Measurements from ENCODE around the gene TMEFF1. TPM values are rescaled to one million over a fixed set of nuclear protein-coding genes. Genes with fewer than 3 reads are reported as not detected.

TMEFF1 gene
- total RNA-seq, 4 donors from 2014 or later, result 8.4 TPM; not detected in 3

DNA sequence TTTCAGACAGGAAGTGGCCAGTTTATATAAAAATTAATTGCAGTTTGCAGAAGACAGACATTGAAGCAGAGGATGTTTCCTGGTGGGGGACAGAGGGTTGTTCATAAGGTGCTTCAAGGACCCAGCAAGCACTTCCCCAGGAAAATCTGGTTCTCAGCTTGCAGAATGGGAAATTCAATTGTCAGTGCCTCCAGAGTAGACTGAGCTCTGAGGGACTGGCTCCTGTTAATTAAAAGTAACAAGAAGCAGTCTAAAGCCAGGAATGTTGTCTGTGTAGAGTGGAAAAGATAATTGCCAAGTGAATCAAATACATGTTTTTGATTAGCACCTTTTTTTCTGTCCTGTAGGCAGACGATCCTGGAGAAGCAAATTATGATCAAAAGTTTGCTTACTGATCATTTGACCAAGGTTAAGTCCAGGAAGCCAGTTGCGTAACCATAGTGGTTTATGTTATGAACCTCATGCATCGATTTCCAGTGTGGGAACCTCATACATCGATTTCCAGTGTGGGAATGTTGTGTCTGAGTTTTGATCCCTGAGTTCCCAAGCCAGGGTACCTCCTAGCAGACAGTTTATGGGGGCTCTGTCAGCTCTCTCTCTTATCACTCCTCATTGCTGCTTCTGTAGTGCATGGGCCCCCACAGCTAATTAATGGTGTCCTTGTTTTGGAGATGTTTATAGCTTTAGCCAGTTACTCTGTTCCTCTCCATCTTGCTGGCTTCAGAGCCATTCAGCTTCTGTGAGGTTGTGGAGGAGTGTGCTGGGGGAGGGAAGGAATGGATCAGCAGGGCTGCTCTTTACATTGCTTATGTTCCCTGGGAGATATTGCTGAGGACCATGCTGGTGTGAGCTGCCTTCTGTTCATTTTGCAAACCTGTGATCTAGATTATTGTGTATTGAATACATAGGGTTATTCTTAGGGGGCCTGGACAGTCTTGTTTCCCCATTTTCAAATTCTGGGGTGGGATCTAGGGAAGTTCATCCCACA, 28.9 kb upstream of the TMEFF1 start:
- no peaks in the 10 kb centered on the region for H3K4me1 ChIP-seq
- no peak overlapping the region for H3K27ac ChIP-seq
- H3K9me3 ChIP-seq, result no peaks in the 10 kb centered on the region
- no peak for DNase-seq
- intact Hi-C loops (cut with DNase I; ENCODE audit: low total_unique reads), result no loop called here
- no peaks in the 10 kb centered on the region for H3K27me3 ChIP-seq
- no peaks in the 10 kb centered on the region for H3K36me3 ChIP-seq
- no peak overlapping the region for H3K4me3 ChIP-seq
- TF ChIP-seq, protein P1, sequence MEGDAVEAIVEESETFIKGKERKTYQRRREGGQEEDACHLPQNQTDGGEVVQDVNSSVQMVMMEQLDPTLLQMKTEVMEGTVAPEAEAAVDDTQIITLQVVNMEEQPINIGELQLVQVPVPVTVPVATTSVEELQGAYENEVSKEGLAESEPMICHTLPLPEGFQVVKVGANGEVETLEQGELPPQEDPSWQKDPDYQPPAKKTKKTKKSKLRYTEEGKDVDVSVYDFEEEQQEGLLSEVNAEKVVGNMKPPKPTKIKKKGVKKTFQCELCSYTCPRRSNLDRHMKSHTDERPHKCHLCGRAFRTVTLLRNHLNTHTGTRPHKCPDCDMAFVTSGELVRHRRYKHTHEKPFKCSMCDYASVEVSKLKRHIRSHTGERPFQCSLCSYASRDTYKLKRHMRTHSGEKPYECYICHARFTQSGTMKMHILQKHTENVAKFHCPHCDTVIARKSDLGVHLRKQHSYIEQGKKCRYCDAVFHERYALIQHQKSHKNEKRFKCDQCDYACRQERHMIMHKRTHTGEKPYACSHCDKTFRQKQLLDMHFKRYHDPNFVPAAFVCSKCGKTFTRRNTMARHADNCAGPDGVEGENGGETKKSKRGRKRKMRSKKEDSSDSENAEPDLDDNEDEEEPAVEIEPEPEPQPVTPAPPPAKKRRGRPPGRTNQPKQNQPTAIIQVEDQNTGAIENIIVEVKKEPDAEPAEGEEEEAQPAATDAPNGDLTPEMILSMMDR (IDR thresholded peaks at IDR 0.05), result no peak
- no peak for TF ChIP-seq POLR2A (IDR thresholded peaks at IDR 0.05)

DNA sequence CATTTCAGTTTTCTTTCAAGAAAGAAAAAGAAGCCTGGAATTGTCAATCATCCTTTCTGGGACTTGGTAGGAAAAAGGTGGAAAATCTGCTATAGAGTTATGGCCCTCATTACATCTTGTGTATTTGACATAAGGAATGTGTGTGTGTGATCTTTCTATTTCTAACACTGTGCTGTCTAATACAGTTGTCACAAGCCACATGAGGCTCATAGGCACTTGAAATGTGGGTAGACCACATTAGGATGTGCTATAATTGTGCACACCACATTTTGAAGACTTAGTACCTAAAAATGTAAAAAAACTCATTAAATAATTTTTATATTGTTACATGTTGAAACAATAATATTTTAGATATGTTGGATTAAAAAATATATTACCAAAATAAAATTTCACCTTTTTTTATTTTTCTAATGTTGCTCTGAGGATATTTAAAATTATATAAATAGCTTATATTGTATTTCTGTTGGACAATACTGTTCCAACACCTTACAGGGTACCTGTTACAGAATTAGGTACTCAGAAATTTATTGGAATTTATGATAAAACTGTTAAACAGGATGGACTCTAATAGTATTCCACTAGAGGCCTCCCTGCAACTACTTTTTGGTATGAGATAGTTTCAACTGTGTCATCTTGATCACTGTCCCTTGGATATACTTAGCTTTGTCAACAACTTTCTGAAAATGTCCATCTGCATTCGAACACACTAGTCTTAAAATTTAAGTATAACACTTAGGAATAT, 27.6 kb upstream of the TMEFF1 start:
- TF ChIP-seq, protein P1 (IDR thresholded peaks at IDR 0.05), result no peak
- TF ChIP-seq POLR2A (IDR thresholded peaks at IDR 0.05), result no peak
- DNase-seq, result no peak
- no peaks in the 10 kb centered on the region for H3K4me1 ChIP-seq
- no peaks in the 10 kb centered on the region for H3K9me3 ChIP-seq
- no peak overlapping the region for H3K4me3 ChIP-seq
- H3K36me3 ChIP-seq, result no peaks in the 10 kb centered on the region
- intact Hi-C loops (cut with DNase I; ENCODE audit: low total_unique reads), result no loop called here
- H3K27me3 ChIP-seq, result no peaks in the 10 kb centered on the region
- H3K27ac ChIP-seq, result no peak overlapping the region

DNA sequence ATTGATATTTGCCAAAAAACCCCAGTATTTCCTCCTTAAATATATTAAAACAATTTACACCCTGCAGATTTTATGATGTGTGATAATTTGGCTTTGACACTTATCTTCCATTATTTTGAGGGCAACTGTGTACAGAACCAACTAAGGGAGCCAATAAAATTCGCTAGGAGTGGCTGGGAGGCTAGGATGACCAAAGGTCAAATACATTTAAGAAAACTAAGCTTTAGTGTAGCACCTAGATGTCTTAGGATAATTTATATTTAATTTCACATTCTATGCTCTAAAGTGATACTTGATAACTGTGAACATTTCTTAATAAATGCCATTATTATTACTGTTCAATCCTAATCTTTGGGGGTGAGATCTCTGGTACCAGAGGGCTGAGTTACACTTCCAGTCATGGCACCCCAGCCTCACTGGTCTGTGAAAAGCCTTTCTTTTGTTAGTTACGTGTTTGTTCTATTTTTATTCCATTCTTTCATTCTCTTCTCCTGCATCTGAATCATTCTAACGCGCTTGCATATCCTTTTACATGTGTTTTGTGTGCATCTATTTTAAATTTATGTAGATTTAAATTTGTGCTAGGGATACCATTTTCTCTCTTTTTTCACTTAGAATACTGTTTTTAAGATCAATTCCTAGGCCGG, 26.9 kb upstream of the TMEFF1 start:
- Histone ChIP-seq H3K36me3 (no peaks in the 10 kb centered on the region), H3K4me3 (no peak overlapping the region), H3K27me3 (no peaks in the 10 kb centered on the region), H3K27ac (no peak overlapping the region), H3K9me3 (no peaks in the 10 kb centered on the region), H3K4me1 (no peaks in the 10 kb centered on the region)
- TF ChIP-seq POLR2A (IDR thresholded peaks at IDR 0.05), result no peak
- TF ChIP-seq, protein P1 (IDR thresholded peaks at IDR 0.05), result no peak
- intact Hi-C loops (cut with DNase I; ENCODE audit: low total_unique reads), result no loop called here
- DNase-seq, result no peak

DNA sequence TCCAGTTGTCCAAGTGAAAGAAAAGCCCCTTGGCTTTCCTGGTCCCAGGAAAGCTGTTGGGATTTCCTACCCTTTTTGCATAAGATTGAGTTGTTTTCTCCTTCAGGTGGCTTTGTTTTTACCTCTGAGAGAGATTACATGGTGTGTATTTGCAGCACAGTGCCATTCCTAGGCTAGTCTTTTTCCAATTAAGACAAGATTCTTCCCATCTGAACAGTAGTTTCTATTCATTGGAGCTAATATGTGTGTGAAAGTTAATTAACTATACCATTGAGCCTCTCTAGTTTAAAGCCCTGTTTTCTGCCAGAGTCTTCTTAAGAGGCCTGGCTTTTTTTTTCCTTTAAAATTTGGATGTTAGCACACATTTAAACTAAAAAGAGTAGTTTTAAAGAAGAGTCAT, 25.9 kb upstream of the TMEFF1 start:
- TF ChIP-seq, protein P1 (IDR thresholded peaks at IDR 0.05), result no peak
- TF ChIP-seq POLR2A (IDR thresholded peaks at IDR 0.05), result no peak
- no peaks in the 10 kb centered on the region for H3K4me1 ChIP-seq
- intact Hi-C loops (cut with DNase I; ENCODE audit: low total_unique reads), result no loop called here
- no peaks in the 10 kb centered on the region for H3K27me3 ChIP-seq
- no peaks in the 10 kb centered on the region for H3K9me3 ChIP-seq
- DNase-seq, result no peak
- no peaks in the 10 kb centered on the region for H3K36me3 ChIP-seq
- no peak overlapping the region for H3K4me3 ChIP-seq
- no peak overlapping the region for H3K27ac ChIP-seq
